ENCODE data around the gene ZC3H7B. TPM values are rescaled to one million over a fixed set of nuclear protein-coding genes. Genes with fewer than 3 reads are reported as not detected.

The ZC3H7B gene
- polyA plus RNA-seq, 1 experiment, result 55.3 TPM

DNA sequence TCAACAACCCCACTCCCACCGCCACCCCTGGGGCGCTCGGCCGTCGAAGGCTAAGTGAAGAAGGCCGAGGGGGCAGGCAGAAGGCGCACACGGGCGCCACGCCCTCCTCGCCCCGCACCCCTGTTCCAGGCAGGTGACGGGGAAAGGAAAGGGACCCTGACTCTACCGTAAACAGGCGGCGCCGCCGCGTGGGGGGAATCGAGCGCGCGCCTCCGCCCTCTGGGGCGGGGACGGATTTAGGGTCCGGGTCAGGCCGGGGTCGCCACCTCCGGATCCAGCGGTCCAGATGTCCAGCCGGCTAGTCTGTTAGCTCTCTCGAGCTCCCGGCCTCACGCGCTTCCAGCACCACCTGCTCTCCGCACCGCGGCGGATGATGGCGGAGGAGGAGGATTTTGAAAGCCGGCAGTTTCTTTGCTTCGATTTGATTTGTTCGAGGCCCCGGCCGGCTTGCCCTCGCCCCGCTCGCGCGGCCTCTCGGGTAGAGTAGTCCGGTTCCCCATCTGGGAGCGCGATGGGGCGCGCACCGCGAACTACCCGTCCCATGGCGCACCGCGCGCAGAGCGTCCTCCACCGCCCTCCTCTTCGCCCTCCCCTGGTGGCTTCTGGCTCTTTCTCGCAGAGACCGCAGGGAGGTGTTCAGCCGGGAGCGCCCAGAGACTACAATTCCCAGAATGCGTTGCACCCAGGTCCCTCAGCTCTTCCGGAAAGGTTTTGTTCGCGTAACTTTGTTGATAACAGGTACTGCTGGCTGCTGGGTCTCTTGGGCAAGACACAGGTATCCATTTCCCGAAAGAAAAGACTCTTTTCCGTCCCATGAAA, 15.3 kb upstream of the ZC3H7B start, which contains the start of gene RANGAP1:
Gene RANGAP1, minus strand, starts transcription at position 368 of the 819 bp plus-strand sequence. CDS start 5,143 bp downstream, outside the sequence.
- TF ChIP-seq, protein P1, sequence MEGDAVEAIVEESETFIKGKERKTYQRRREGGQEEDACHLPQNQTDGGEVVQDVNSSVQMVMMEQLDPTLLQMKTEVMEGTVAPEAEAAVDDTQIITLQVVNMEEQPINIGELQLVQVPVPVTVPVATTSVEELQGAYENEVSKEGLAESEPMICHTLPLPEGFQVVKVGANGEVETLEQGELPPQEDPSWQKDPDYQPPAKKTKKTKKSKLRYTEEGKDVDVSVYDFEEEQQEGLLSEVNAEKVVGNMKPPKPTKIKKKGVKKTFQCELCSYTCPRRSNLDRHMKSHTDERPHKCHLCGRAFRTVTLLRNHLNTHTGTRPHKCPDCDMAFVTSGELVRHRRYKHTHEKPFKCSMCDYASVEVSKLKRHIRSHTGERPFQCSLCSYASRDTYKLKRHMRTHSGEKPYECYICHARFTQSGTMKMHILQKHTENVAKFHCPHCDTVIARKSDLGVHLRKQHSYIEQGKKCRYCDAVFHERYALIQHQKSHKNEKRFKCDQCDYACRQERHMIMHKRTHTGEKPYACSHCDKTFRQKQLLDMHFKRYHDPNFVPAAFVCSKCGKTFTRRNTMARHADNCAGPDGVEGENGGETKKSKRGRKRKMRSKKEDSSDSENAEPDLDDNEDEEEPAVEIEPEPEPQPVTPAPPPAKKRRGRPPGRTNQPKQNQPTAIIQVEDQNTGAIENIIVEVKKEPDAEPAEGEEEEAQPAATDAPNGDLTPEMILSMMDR (IDR thresholded peaks at IDR 0.05; ENCODE audit: low read depth, low read length), result peak; percentile 25; the same call in 1 of the 2 replicates
- ChIA-PET POLR2A (interaction anchor here (0.5 to 2.1 kb wide), 12 partner anchors 15 to 572 kb away, joined by 3 to 16 read pairs (median 4); partner anchors contain the start of genes ACO2, PHF5A, TEF and TOB2), CTCF (interaction anchor here (0.5 to 0.7 kb wide), 2 partner anchors 15 to 185 kb away, joined by 3 to 4 read pairs; partner anchors contain the start of gene ZC3H7B)
- Histone ChIP-seq H3K27me3 (ENCODE audit: control insufficient read depth, insufficient read depth, low read length) (no peaks in the 10 kb centered on the region), H3K9me3 (ENCODE audit: control insufficient read depth, insufficient read depth, low read length) (peaks cover 4% of the 10 kb centered on the region; the same call in 1 of the 2 replicates), H3K4me3 (ENCODE audit: low read depth, low read length) (peak within 1 kb of the TSS; percentile 83), H3K27ac (ENCODE audit: low read depth, low read length) (peak within 1 kb of the TSS; percentile 94)
- DNase-seq (ENCODE audit: low read depth, low spot score), result peak; percentile 96

DNA sequence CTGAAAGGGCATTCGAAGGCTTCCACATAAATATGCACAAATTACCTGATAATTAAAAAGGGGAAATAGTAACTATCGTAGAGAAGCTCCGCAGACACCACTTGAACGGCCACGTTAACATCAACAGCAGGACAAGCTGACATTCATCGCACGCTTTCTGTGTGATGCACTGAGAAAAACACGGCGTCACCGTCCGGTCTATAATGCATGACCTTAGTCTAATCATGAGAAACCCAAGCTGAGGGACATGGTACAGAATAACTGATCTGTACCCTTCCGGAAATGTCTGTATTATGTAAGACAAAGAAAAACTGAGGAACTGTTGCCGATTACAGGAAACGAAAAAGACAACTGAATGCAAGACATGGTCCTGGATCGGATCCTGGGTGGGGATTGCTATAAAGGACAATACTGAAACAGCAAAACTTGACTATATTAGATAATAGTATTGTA, 14.7 kb upstream of the ZC3H7B start:
- H3K27ac ChIP-seq (ENCODE audit: low read depth, low read length), result peak overlapping the region; percentile 53
- H3K9me3 ChIP-seq (ENCODE audit: control insufficient read depth, insufficient read depth, low read length), result peaks cover 4% of the 10 kb centered on the region; the same call in 1 of the 2 replicates
- ChIA-PET POLR2A (interaction anchor here (0.6 to 2.1 kb wide), 9 partner anchors 15 to 572 kb away, joined by 3 to 16 read pairs (median 5); partner anchors contain the start of genes ACO2, PHF5A, TEF and TOB2), CTCF (interaction anchor here (0.6 to 0.7 kb wide), 2 partner anchors 15 to 365 kb away, joined by 3 read pairs; partner anchors contain the start of gene ZC3H7B)
- no peak for DNase-seq (ENCODE audit: low read depth, low spot score)
- TF ChIP-seq, protein P1 (IDR thresholded peaks at IDR 0.05; ENCODE audit: low read depth, low read length), result no peak
- no peaks in the 10 kb centered on the region for H3K27me3 ChIP-seq (ENCODE audit: control insufficient read depth, insufficient read depth, low read length)
- H3K4me3 ChIP-seq (ENCODE audit: low read depth, low read length), result peak overlapping the region; percentile 61

DNA sequence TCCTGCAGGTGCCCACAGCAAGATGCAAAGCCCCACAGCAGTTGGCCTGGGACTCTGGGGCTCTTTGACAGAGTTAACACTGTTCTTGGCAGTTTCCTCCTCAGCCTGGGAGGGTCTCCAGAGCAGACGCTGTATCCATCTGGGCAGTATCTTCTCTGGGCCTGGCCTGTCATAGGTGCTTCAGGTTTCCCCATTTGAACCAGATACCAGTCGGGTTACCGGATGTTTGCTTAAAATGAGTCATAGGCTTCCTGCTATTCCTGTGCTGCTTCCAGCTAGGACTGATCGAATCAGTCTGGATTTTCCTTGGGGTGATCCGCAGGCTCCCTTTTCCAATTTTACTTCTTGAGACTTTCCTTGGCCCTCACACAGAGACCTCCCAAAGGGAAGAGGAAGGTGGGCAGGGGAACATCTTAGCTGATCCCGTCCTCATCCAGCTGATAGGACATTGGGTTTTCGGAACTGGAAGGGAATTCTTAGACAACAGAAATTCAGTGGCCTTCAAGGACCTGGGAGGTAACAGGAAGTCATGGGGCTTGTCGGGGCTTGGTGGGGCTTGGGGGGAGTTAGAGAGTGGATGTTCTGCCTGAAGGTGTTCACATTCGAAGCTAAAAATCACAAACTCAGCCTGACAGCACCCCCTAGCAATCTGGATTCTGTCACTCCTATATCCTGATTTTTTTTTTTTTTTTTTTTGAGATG, 12.9 kb upstream of the ZC3H7B start:
- CTCF ChIA-PET, result interaction anchor here (1.6 kb wide), 1 partner anchor 13 kb away, joined by 6 read pairs; the partner anchor contains the start of gene ZC3H7B

DNA sequence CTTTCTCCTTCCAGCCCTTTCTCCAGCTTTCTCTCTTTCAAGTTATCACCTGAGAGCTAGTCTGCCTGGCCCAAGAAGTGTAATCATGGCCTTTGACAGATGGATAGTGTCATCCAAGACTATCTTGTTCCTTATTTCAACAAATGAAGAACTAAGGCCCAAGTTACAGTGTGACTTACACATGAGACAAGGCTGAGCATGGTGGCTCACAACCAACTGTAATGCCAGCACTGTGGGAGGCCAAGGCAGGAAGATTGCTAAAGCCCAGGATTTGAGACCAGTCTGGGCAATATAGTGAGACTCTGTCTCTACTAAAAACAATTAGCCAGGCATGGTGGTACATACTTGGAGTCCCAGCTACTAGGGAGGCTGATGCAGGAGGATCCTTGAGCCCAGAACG, 11.7 kb upstream of the ZC3H7B start:
- POLR2A ChIA-PET, result no interaction called here
- Histone ChIP-seq H3K27ac (ENCODE audit: low read depth, low read length) (peak overlapping the region; percentile 91), H3K27me3 (ENCODE audit: control insufficient read depth, insufficient read depth, low read length) (no peaks in the 10 kb centered on the region), H3K9me3 (ENCODE audit: control insufficient read depth, insufficient read depth, low read length) (peaks cover 6% of the 10 kb centered on the region; the same call in 1 of the 2 replicates), H3K4me3 (ENCODE audit: low read depth, low read length) (no peak overlapping the region)
- TF ChIP-seq, protein P1 (IDR thresholded peaks at IDR 0.05; ENCODE audit: low read depth, low read length), result no peak
- CTCF ChIA-PET, result no interaction called here
- no peak for DNase-seq (ENCODE audit: low read depth, low spot score)

More for the DNA sequence above, 12.9 kb upstream of the ZC3H7B start:
- POLR2A ChIA-PET, result interaction anchor here (0.6 to 0.7 kb wide), 2 partner anchors 14 to 20 kb away, joined by 4 to 5 read pairs; no protein-coding TSS in a partner anchor
- Histone ChIP-seq H3K27ac (ENCODE audit: low read depth, low read length) (peak overlapping the region; percentile 93), H3K9me3 (ENCODE audit: control insufficient read depth, insufficient read depth, low read length) (peaks cover 4% of the 10 kb centered on the region; the same call in 1 of the 2 replicates), H3K4me3 (ENCODE audit: low read depth, low read length) (no peak overlapping the region), H3K27me3 (ENCODE audit: control insufficient read depth, insufficient read depth, low read length) (no peaks in the 10 kb centered on the region)
- TF ChIP-seq, protein P1 (IDR thresholded peaks at IDR 0.05; ENCODE audit: low read depth, low read length), result no peak
- DNase-seq (ENCODE audit: low read depth, low spot score), result peak; percentile 59
